ENCODE data around the gene EIF4E3. TPM values are rescaled to one million over a fixed set of nuclear protein-coding genes. Genes with fewer than 3 reads are reported as not detected.

Gene EIF4E3
- polyA plus RNA-seq, 1 of the 3 experiments (the other 2 are of a cell fraction), result 0.67 TPM

DNA sequence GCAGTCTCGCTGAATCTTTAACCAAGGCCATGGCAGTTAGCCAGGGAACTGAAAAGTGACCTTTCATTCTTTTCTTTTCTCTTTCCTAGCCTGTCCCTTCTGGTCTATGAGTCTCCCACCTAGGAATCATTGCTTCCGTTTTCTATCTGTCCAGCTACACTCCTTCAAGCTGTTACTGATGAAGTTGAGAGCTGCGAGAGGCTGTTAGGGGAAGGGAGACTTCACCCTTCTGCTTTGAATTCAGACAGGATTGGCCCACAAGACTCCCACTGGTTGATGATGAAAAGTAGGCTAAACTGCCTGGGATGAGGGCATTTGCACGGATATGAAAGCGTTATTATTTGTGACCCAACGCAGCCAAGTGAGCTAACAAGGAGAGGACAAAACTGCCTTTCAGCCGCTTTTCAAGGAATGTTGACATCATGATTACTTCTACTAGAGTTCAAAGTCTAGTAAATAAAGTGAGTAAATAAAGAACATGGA lies 30.2 kb downstream of the EIF4E3 start:
- no peak overlapping the region for H3K4me3 ChIP-seq (ENCODE audit: low read depth in 2 of 2, low read length in 1 of 2)
- H3K36me3 ChIP-seq (replicated peaks in 1 of 2; ENCODE audit: control insufficient read depth in 1 of 2, insufficient read depth in 2 of 2, low read length in 1 of 2), result no peaks in the 10 kb centered on the region
- no peaks in the 10 kb centered on the region for H4K20me1 ChIP-seq (ENCODE audit: insufficient read depth)
- ChIA-PET CTCF (interaction anchor here (1.1 to 3.3 kb wide), 3 partner anchors 16 to 29 kb away, joined by 4 to 15 read pairs (median 4); partner anchors contain the start of gene EIF4E3), POLR2A (no interaction called here)
- DNase-seq, result no peak
- H2AFZ ChIP-seq (ENCODE audit: low read depth), result no peak overlapping the region
- TF ChIP-seq FOXM1 (IDR thresholded peaks at IDR 0.05; ENCODE audit: low read depth) (no peak), TEAD4 (IDR thresholded peaks at IDR 0.05; ENCODE audit: borderline replicate concordance, insufficient read depth) (no peak), EP300 (IDR thresholded peaks at IDR 0.05; ENCODE audit: borderline replicate concordance in 1 of 2, low read depth in 1 of 2, low read length in 1 of 2) (no peak), MEF2A (IDR thresholded peaks at IDR 0.05; ENCODE audit: borderline replicate concordance, low read depth) (no peak), RCOR1 (IDR thresholded peaks at IDR 0.05; ENCODE audit: low read length) (no peak), FOXJ3 (CRISPR knock-in tag; IDR thresholded peaks at IDR 0.05) (no peak), GATA2 (CRISPR knock-in tag; IDR thresholded peaks at IDR 0.05) (no peak), POLR2AphosphoS5 (IDR thresholded peaks at IDR 0.05; ENCODE audit: low read depth, low read length) (no peak), RFX5 (IDR thresholded peaks at IDR 0.05; ENCODE audit: low read length) (no peak), CHD2 (IDR thresholded peaks at IDR 0.05; ENCODE audit: low read length, partially characterized antibody) (no peak), RAD21 (IDR thresholded peaks at IDR 0.05; ENCODE audit: low read length) (no peak), NFIC (IDR thresholded peaks at IDR 0.05; ENCODE audit: borderline replicate concordance) (no peak), MXI1 (IDR thresholded peaks at IDR 0.05; ENCODE audit: low read depth, low read length) (no peak)
- TF ChIP-seq, protein P1, sequence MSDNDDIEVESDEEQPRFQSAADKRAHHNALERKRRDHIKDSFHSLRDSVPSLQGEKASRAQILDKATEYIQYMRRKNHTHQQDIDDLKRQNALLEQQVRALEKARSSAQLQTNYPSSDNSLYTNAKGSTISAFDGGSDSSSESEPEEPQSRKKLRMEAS (IDR thresholded peaks at IDR 0.05; ENCODE audit: low read depth), result no peak
- TF ChIP-seq, protein P2, sequence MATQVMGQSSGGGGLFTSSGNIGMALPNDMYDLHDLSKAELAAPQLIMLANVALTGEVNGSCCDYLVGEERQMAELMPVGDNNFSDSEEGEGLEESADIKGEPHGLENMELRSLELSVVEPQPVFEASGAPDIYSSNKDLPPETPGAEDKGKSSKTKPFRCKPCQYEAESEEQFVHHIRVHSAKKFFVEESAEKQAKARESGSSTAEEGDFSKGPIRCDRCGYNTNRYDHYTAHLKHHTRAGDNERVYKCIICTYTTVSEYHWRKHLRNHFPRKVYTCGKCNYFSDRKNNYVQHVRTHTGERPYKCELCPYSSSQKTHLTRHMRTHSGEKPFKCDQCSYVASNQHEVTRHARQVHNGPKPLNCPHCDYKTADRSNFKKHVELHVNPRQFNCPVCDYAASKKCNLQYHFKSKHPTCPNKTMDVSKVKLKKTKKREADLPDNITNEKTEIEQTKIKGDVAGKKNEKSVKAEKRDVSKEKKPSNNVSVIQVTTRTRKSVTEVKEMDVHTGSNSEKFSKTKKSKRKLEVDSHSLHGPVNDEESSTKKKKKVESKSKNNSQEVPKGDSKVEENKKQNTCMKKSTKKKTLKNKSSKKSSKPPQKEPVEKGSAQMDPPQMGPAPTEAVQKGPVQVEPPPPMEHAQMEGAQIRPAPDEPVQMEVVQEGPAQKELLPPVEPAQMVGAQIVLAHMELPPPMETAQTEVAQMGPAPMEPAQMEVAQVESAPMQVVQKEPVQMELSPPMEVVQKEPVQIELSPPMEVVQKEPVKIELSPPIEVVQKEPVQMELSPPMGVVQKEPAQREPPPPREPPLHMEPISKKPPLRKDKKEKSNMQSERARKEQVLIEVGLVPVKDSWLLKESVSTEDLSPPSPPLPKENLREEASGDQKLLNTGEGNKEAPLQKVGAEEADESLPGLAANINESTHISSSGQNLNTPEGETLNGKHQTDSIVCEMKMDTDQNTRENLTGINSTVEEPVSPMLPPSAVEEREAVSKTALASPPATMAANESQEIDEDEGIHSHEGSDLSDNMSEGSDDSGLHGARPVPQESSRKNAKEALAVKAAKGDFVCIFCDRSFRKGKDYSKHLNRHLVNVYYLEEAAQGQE (IDR thresholded peaks at IDR 0.05; ENCODE audit: low read depth, low read length), result no peak
- TF ChIP-seq, protein P3, sequence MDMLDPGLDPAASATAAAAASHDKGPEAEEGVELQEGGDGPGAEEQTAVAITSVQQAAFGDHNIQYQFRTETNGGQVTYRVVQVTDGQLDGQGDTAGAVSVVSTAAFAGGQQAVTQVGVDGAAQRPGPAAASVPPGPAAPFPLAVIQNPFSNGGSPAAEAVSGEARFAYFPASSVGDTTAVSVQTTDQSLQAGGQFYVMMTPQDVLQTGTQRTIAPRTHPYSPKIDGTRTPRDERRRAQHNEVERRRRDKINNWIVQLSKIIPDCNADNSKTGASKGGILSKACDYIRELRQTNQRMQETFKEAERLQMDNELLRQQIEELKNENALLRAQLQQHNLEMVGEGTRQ (IDR thresholded peaks at IDR 0.05; ENCODE audit: borderline replicate concordance, low read depth, low read length), result no peak
- WGBS (ENCODE audit: low lambda C conversion rate), result 87% methylated on average over 7 of the region's 7 CpGs
- H3K9ac ChIP-seq, result no peak overlapping the region
- H3F3A ChIP-seq (replicated peaks; ENCODE audit: insufficient read depth), result no peaks in the 10 kb centered on the region
- no peaks in the 10 kb centered on the region for H3K27me3 ChIP-seq (ENCODE audit: insufficient read depth)
- no peak overlapping the region for H3K27ac ChIP-seq (ENCODE audit: low read depth in 2 of 2, low read length in 1 of 2)
- no peaks in the 10 kb centered on the region for H3K9me2 ChIP-seq
- peaks cover 0 to 2% of the 10 kb centered on the region in 2 experiments; a peak in 3 of 4 replicates for H3K4me1 ChIP-seq (ENCODE audit: control insufficient read depth in 1 of 2, insufficient read depth in 2 of 2, low read depth in 1 of 2, low read length in 1 of 2)
- no peaks in the 10 kb centered on the region for H3K9me3 ChIP-seq
- no peaks in the 10 kb centered on the region for H3K79me2 ChIP-seq (ENCODE audit: insufficient read depth)
- no peak overlapping the region for H3K4me2 ChIP-seq

All from SK-N-SH (cell line).